Caco-2 (cell line): ENCODE results near the gene ERBB2. TPM values are rescaled to one million over a fixed set of nuclear protein-coding genes. Genes with fewer than 3 reads are reported as not detected.
"Not testable (repeated sequence)": the region's sequence is repeated elsewhere in the genome, so short reads cannot be mapped to it uniquely, and the experiment has no call there.

Source experiments
- BruUV-seq: library from RNA; stranded (reverse); fragments of 400-500 nt; replicated peaks from 2 replicates; lab custom pipeline; 2021; lab: Mats Ljungman, UMichigan
- CTCF ChIA-PET: fragments of 300-600 bp; sonication (Branson Sonifier 250); formaldehyde crosslinking; loops from one replicate; lab custom pipeline; 2022; ENCODE audit warnings: antibody characterized with exemption; lab: Charles Lee
- POLR2A ChIA-PET: fragments of 300-600 bp; sonication (Branson Sonifier 250); formaldehyde crosslinking; loops from one replicate; lab custom pipeline; 2022; ENCODE audit warnings: antibody characterized with exemption; lab: Charles Lee
- DNase-seq, 2 experiments: peaks; one replicate each; pipeline versions ENCODE4 v3.0.0 to v3.0.0-alpha.2; 2020 to 2022
- H3K27me3 ChIP-seq: replicated peaks from 2 replicates; pipeline ENCODE4 v1.6.0; 2011; ENCODE audit warnings: low read length; ENCODE audit not compliant: control insufficient read depth, insufficient read depth
- H3K36me3 ChIP-seq: 2 replicates; pipeline ENCODE4 v1.5.1; 2011; ENCODE audit warnings: low read length; ENCODE audit not compliant: control insufficient read depth, insufficient read depth
- H3K4me1 ChIP-seq: fragments of 250-450 bp; sonication (Bioruptor Pico); 2 replicates; pipeline ENCODE4 v1.5.1; 2020; ENCODE audit warnings: mild to moderate bottlenecking
- H3K4me3 ChIP-seq: 2 replicates; pipeline ENCODE4 v1.5.1; 2011; ENCODE audit warnings: low read depth, mild to moderate bottlenecking, control low read depth, low read length
- H3K9me3 ChIP-seq: fragments of 250-450 bp; sonication (Bioruptor Pico); 2 replicates; pipeline ENCODE4 v1.5.1; 2020; ENCODE audit warnings: mild to moderate bottlenecking, moderate library complexity
- H3K27ac Mint-ChIP-seq: one replicate; pipeline ENCODE4 v1.8.0; 2022; ENCODE audit warnings: mixed read lengths; ENCODE audit not compliant: unreplicated experiment
- H3K27me3 Mint-ChIP-seq: one replicate; pipeline ENCODE4 v1.8.0; 2022; ENCODE audit warnings: mixed read lengths; ENCODE audit not compliant: insufficient read depth, unreplicated experiment
- H3K36me3 Mint-ChIP-seq: one replicate; pipeline ENCODE4 v1.8.0; 2022; ENCODE audit warnings: mild to moderate bottlenecking, mixed read lengths; ENCODE audit not compliant: insufficient read depth, unreplicated experiment
- H3K4me1 Mint-ChIP-seq: one replicate; pipeline ENCODE4 v1.8.0; 2022; ENCODE audit warnings: low read depth, mixed read lengths; ENCODE audit not compliant: unreplicated experiment
- H3K4me3 Mint-ChIP-seq: one replicate; pipeline ENCODE4 v1.8.0; 2022; ENCODE audit warnings: mild to moderate bottlenecking, moderate library complexity, mixed read lengths; ENCODE audit not compliant: unreplicated experiment
- H3K9me3 Mint-ChIP-seq: one replicate; pipeline ENCODE4 v1.8.0; 2022; ENCODE audit warnings: mixed read lengths; ENCODE audit not compliant: unreplicated experiment
- CTCF ChIP-seq, 2 experiments: fragments of 200-600 bp in 1 of 2; IDR thresholded peaks; 1 replicate in 1 of 2; 2 replicates in 1 of 2; pipeline versions ENCODE4 v1.5.1 to v1.8.0; 2011 to 2022; ENCODE audit warnings: antibody characterized with exemption in 1 of 2, control low read depth in 1 of 2, inconsistent platforms in 1 of 2, low read depth in 1 of 2, low read length in 1 of 2, mild to moderate bottlenecking in 1 of 2, moderate library complexity in 1 of 2; ENCODE audit not compliant: insufficient read depth in 1 of 2, severe bottlenecking in 1 of 2, unreplicated experiment in 1 of 2
- intact Hi-C: fragments of 100-400 bp; cut with micrococcal nuclease; formaldehyde crosslinking; loops from one replicate; pipeline ENCODE4 v1.10.0; 2022; ENCODE audit not compliant: unreplicated experiment
- total RNA-seq: library from RNA; stranded (reverse); gene quantifications from 2 replicates; pipeline ENCODE4 v1.2.3, GENCODE V29; 2022

ERBB2 gene
- total RNA-seq, 1 experiment from 2014 or later = 121 TPM

- no peak overlapping the region for H3K27ac Mint-ChIP-seq
- H3K36me3 ChIP-seq = peaks cover 5% of the 10 kb centered on the region
- CTCF ChIA-PET = interaction anchor here (1.2 kb wide), 1 partner anchor 23 kb away, joined by 4 read pairs; the partner anchor contains the start of gene MIEN1
- H3K4me1 Mint-ChIP-seq = peaks cover 7% of the 10 kb centered on the region
- H3K9me3 Mint-ChIP-seq = no peaks in the 10 kb centered on the region
- H3K27me3 Mint-ChIP-seq = no peaks in the 10 kb centered on the region
- no peaks in the 10 kb centered on the region for H3K9me3 ChIP-seq
- H3K4me3 Mint-ChIP-seq = no peak overlapping the region
- no TSS peak for BruUV-seq
- POLR2A ChIA-PET = no interaction called here
- no peaks in the 10 kb centered on the region for H3K27me3 ChIP-seq
- H3K4me1 ChIP-seq = peaks cover 28% of the 10 kb centered on the region
- peaks cover 51% of the 10 kb centered on the region for H3K36me3 Mint-ChIP-seq
- intact Hi-C loops = no loop called here
- no peak overlapping the region for H3K4me3 ChIP-seq
- DNase-seq = no peak
- no peak for TF ChIP-seq CTCF (IDR thresholded peaks at IDR 0.05; ENCODE audit: insufficient read depth in 1 of 2, low read depth in 1 of 2, low read length in 1 of 2, severe bottlenecking in 1 of 2, unreplicated experiment in 1 of 2)
These were observed 7.1 kb downstream of the ERBB2 start for GRCh38 chr17:39706921-39707337.

GRCh38 chr17:39709319-39709997 is 9.6 kb downstream of the ERBB2 start:
- Histone ChIP-seq H3K9me3 (no peaks in the 10 kb centered on the region), H3K27me3 (no peaks in the 10 kb centered on the region), H3K4me1 (peaks cover 10% of the 10 kb centered on the region), H3K4me3 (no peak overlapping the region), H3K36me3 (peaks cover 7% of the 10 kb centered on the region)
- TF ChIP-seq CTCF (IDR thresholded peaks at IDR 0.05; ENCODE audit: insufficient read depth in 1 of 2, low read depth in 1 of 2, low read length in 1 of 2, severe bottlenecking in 1 of 2, unreplicated experiment in 1 of 2) = no peak
- ChIA-PET POLR2A (no interaction called here), CTCF (interaction anchor here (1.0 kb wide), 1 partner anchor 21 kb away, joined by 3 read pairs; no protein-coding TSS in a partner anchor)
- no TSS peak for BruUV-seq
- peaks cover 57% of the 10 kb centered on the region for H3K36me3 Mint-ChIP-seq
- no peak for DNase-seq
- intact Hi-C loops = no loop called here
- H3K4me3 Mint-ChIP-seq = no peak overlapping the region
- no peak overlapping the region for H3K27ac Mint-ChIP-seq
- H3K27me3 Mint-ChIP-seq = no peaks in the 10 kb centered on the region
- H3K9me3 Mint-ChIP-seq = no peaks in the 10 kb centered on the region
- H3K4me1 Mint-ChIP-seq = peaks cover 5% of the 10 kb centered on the region

- H3K36me3 Mint-ChIP-seq = peaks cover 58% of the 10 kb centered on the region
These were observed 10.4 kb downstream of the ERBB2 start for GRCh38 chr17:39709998-39710964.

GRCh38 chr17:39711071-39711470 is 11.2 kb downstream of the ERBB2 start:
- POLR2A ChIA-PET, H3K27me3 Mint-ChIP-seq, H3K4me1 ChIP-seq, H3K27ac Mint-ChIP-seq, H3K36me3 ChIP-seq, intact Hi-C loops, H3K4me1 Mint-ChIP-seq, H3K9me3 Mint-ChIP-seq, H3K27me3 ChIP-seq, H3K9me3 ChIP-seq, H3K4me3 ChIP-seq, DNase-seq, H3K4me3 Mint-ChIP-seq, BruUV-seq: not testable (repeated sequence)
- CTCF ChIA-PET = interaction anchor here (0.5 kb wide), 1 partner anchor 54 kb away, joined by 5 read pairs; no protein-coding TSS in a partner anchor
- H3K36me3 Mint-ChIP-seq = peaks cover 65% of the 10 kb centered on the region

More at GRCh38 chr17:39709998-39710964, 10.4 kb downstream of the ERBB2 start:
- intact Hi-C loops = no loop called here
- Histone ChIP-seq H3K4me3 (no peak overlapping the region), H3K4me1 (peaks cover 5% of the 10 kb centered on the region), H3K36me3 (peaks cover 7% of the 10 kb centered on the region), H3K27me3 (no peaks in the 10 kb centered on the region), H3K9me3 (no peaks in the 10 kb centered on the region)
- Mint-ChIP-seq H3K4me1 (no peaks in the 10 kb centered on the region), H3K27ac (no peak overlapping the region), H3K4me3 (no peak overlapping the region), H3K9me3 (no peaks in the 10 kb centered on the region), H3K27me3 (no peaks in the 10 kb centered on the region)
- BruUV-seq = no TSS peak
- DNase-seq = no peak
- POLR2A ChIA-PET = no interaction called here
- no peak for TF ChIP-seq CTCF (IDR thresholded peaks at IDR 0.05; ENCODE audit: insufficient read depth in 1 of 2, low read depth in 1 of 2, low read length in 1 of 2, severe bottlenecking in 1 of 2, unreplicated experiment in 1 of 2)
- CTCF ChIA-PET = interaction anchor here (0.5 kb wide), 1 partner anchor 54 kb away, joined by 5 read pairs; no protein-coding TSS in a partner anchor
